Measurements from ENCODE around the gene MAGOHB.

MAGOHB gene

GRCh38 chr12:10562306-10562933 lies 51.0 kb downstream of the MAGOHB start:
- H2BK5ac ChIP-seq (ENCODE audit: low read depth, low read length, poor library complexity, severe bottlenecking), result no peak overlapping the region
- H2BK12ac ChIP-seq (ENCODE audit: low read length in 2 of 2), result no peak overlapping the region
- no peak overlapping the region for H2BK15ac ChIP-seq (ENCODE audit: low read depth, poor library complexity, severe bottlenecking)
- H3K23ac ChIP-seq (ENCODE audit: low read length in 2 of 2), result no peak overlapping the region
- H3K18ac ChIP-seq (ENCODE audit: low read depth in 1 of 2, low read length in 2 of 2), result no peak overlapping the region
- no peak overlapping the region for H2AK5ac ChIP-seq (ENCODE audit: low read length, severe bottlenecking)
- H3K4ac ChIP-seq (ENCODE audit: low read depth in 1 of 2, low read length in 2 of 2), result no peak overlapping the region
- peak overlapping the region; percentile 28 for H3K9ac ChIP-seq (ENCODE audit: low read length)
- no peak overlapping the region for H4K91ac ChIP-seq (ENCODE audit: low read length)
- no peaks in the 10 kb centered on the region for H3K79me1 ChIP-seq (replicated peaks; ENCODE audit: low read length, poor library complexity, severe bottlenecking)
- no peak overlapping the region for H2AFZ ChIP-seq (ENCODE audit: low read depth, low read length)
- WGBS, result 0% methylated on average over 1 of the region's 1 CpG
- H3K4me2 ChIP-seq (ENCODE audit: low read length, poor library complexity, severe bottlenecking), result no peak overlapping the region
- no peaks in the 10 kb centered on the region for H3K9me3 ChIP-seq (ENCODE audit: control insufficient read depth, low read length)
- no peak overlapping the region for H3K14ac ChIP-seq (ENCODE audit: low read length in 2 of 2)
- H4K8ac ChIP-seq (ENCODE audit: low read length), result no peak overlapping the region
- no peak overlapping the region for H3K4me3 ChIP-seq (ENCODE audit: insufficient read depth in 1 of 2, low read depth in 1 of 2, low read length in 2 of 2)
- no peak overlapping the region for H2BK120ac ChIP-seq (ENCODE audit: low read depth, low read length)
- no peak overlapping the region for H3K27ac ChIP-seq (ENCODE audit: low read length, poor library complexity, severe bottlenecking)
- no peaks in the 10 kb centered on the region for H3K36me3 ChIP-seq (ENCODE audit: control insufficient read depth in 1 of 2, insufficient read depth in 2 of 2, low read depth in 1 of 2, low read length in 2 of 2)
- peak; percentile 45 for DNase-seq
- H3K27me3 ChIP-seq (ENCODE audit: control insufficient read depth in 1 of 2, insufficient read depth in 1 of 2, low read length in 2 of 2), result no peaks in the 10 kb centered on the region
- H3K4me1 ChIP-seq (ENCODE audit: control insufficient read depth, insufficient read depth, low read depth, low read length), result no peaks in the 10 kb centered on the region

DNA sequence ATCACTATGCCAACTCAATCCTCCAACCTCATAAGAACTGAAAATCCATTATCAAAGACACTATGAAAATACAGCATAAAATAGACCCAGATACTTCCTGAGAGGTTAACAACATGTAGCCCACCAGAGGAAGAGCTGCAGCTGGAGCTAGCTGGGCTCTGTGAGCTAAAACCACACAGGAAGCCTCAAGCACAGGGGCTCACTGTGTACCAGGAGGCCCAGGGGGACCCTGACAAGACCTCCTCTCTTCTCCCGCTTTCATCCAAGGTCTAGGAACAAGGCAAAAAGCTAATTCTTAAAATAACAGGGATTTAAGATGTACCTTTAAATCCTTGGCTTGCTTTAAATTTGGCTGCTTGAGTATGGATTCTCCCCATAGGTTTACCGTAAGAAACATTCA lies 54.2 kb downstream of the MAGOHB start:
- Histone ChIP-seq H2BK12ac (ENCODE audit: low read length in 2 of 2) (no peak overlapping the region), H3K4me2 (ENCODE audit: low read length, poor library complexity, severe bottlenecking) (no peak overlapping the region), H2BK120ac (ENCODE audit: low read depth, low read length) (no peak overlapping the region), H3K9ac (ENCODE audit: low read length) (no peak overlapping the region), H2AFZ (ENCODE audit: low read depth, low read length) (no peak overlapping the region), H3K18ac (ENCODE audit: low read depth in 1 of 2, low read length in 2 of 2) (no peak overlapping the region), H3K23ac (ENCODE audit: low read length in 2 of 2) (no peak overlapping the region), H2BK15ac (ENCODE audit: low read depth, poor library complexity, severe bottlenecking) (no peak overlapping the region), H3K27me3 (ENCODE audit: control insufficient read depth in 1 of 2, insufficient read depth in 1 of 2, low read length in 2 of 2) (no peaks in the 10 kb centered on the region), H3K9me3 (ENCODE audit: control insufficient read depth, low read length) (peaks cover under 1% of the 10 kb centered on the region), H4K91ac (ENCODE audit: low read length) (no peak overlapping the region), H3K4me3 (ENCODE audit: insufficient read depth in 1 of 2, low read depth in 1 of 2, low read length in 2 of 2) (no peak overlapping the region), H3K14ac (ENCODE audit: low read length in 2 of 2) (no peak overlapping the region), H4K8ac (ENCODE audit: low read length) (no peak overlapping the region), H3K4me1 (ENCODE audit: control insufficient read depth, insufficient read depth, low read depth, low read length) (no peaks in the 10 kb centered on the region), H3K27ac (ENCODE audit: low read length, poor library complexity, severe bottlenecking) (no peak overlapping the region), H3K79me1 (replicated peaks; ENCODE audit: low read length, poor library complexity, severe bottlenecking) (no peaks in the 10 kb centered on the region), H2AK5ac (ENCODE audit: low read length, severe bottlenecking) (no peak overlapping the region), H2BK5ac (ENCODE audit: low read depth, low read length, poor library complexity, severe bottlenecking) (no peak overlapping the region), H3K4ac (ENCODE audit: low read depth in 1 of 2, low read length in 2 of 2) (no peak overlapping the region), H3K36me3 (ENCODE audit: control insufficient read depth in 1 of 2, insufficient read depth in 2 of 2, low read depth in 1 of 2, low read length in 2 of 2) (no peaks in the 10 kb centered on the region)
- WGBS, result 100% methylated on average over 1 of the region's 2 CpGs
- DNase-seq, result no peak

DNA sequence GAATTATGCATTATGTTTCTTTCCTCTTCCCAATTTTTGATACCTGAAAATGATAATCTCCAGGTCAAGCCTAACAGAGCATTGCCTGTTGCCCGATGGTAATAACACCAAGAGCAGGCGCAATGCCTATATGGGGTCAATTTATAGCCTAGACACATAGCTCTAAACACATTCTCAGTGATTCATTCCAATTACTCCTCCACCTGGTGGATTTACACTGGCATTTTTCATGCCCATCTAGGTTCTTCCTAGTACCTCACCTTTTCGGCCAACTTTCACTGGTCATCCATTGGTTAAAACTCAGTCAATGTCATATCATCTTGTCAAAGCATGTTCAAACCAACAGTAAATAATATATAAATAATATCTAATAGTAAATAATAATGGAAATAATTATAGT lies 54.6 kb downstream of the MAGOHB start:
- no peak overlapping the region for H2BK12ac ChIP-seq (ENCODE audit: low read length in 2 of 2)
- 98% methylated on average over 3 of the region's 3 CpGs for WGBS

DNA sequence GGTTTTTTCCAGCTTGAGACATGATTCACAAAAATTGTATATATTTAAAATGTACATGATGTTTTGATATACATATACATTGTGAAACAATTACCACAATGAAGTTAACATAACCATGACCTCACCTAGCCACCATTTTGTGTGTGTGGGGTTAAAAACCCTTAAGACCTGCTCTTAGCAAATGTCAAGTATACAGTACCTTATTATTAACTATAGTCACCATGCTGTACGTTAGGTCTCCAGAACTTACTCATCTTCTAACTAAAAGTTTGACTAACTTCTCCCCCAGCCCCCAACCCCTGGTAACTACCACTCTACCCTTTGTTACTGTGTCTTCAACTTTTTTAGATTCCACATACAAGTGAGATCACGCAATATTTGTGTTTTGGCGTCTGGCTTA lies 55.1 kb downstream of the MAGOHB start:
- H3K9ac ChIP-seq (ENCODE audit: low read length), result no peak overlapping the region
- WGBS, result 91% methylated on average over 1 of the region's 3 CpGs

More for the DNA sequence above, 54.6 kb downstream of the MAGOHB start:
- Histone ChIP-seq H3K27ac (ENCODE audit: low read length, poor library complexity, severe bottlenecking) (no peak overlapping the region), H4K91ac (ENCODE audit: low read length) (no peak overlapping the region), H2AFZ (ENCODE audit: low read depth, low read length) (no peak overlapping the region), H3K14ac (ENCODE audit: low read length in 2 of 2) (no peak overlapping the region), H3K4ac (ENCODE audit: low read depth in 1 of 2, low read length in 2 of 2) (no peak overlapping the region), H3K4me2 (ENCODE audit: low read length, poor library complexity, severe bottlenecking) (no peak overlapping the region), H4K8ac (ENCODE audit: low read length) (no peak overlapping the region), H3K36me3 (ENCODE audit: control insufficient read depth in 1 of 2, insufficient read depth in 2 of 2, low read depth in 1 of 2, low read length in 2 of 2) (no peaks in the 10 kb centered on the region), H3K23ac (ENCODE audit: low read length in 2 of 2) (no peak overlapping the region), H3K18ac (ENCODE audit: low read depth in 1 of 2, low read length in 2 of 2) (no peak overlapping the region), H3K4me3 (ENCODE audit: insufficient read depth in 1 of 2, low read depth in 1 of 2, low read length in 2 of 2) (no peak overlapping the region), H3K9me3 (ENCODE audit: control insufficient read depth, low read length) (peaks cover 3% of the 10 kb centered on the region), H3K4me1 (ENCODE audit: control insufficient read depth, insufficient read depth, low read depth, low read length) (no peaks in the 10 kb centered on the region), H2BK120ac (ENCODE audit: low read depth, low read length) (no peak overlapping the region), H2BK15ac (ENCODE audit: low read depth, poor library complexity, severe bottlenecking) (no peak overlapping the region), H3K79me1 (replicated peaks; ENCODE audit: low read length, poor library complexity, severe bottlenecking) (no peaks in the 10 kb centered on the region), H3K27me3 (ENCODE audit: control insufficient read depth in 1 of 2, insufficient read depth in 1 of 2, low read length in 2 of 2) (no peaks in the 10 kb centered on the region), H3K9ac (ENCODE audit: low read length) (no peak overlapping the region), H2BK5ac (ENCODE audit: low read depth, low read length, poor library complexity, severe bottlenecking) (no peak overlapping the region), H2AK5ac (ENCODE audit: low read length, severe bottlenecking) (no peak overlapping the region)
- DNase-seq, result no peak

More for the DNA sequence above, 55.1 kb downstream of the MAGOHB start:
- H3K4ac ChIP-seq (ENCODE audit: low read depth in 1 of 2, low read length in 2 of 2), result no peak overlapping the region
- no peaks in the 10 kb centered on the region for H3K36me3 ChIP-seq (ENCODE audit: control insufficient read depth in 1 of 2, insufficient read depth in 2 of 2, low read depth in 1 of 2, low read length in 2 of 2)
- no peak overlapping the region for H3K18ac ChIP-seq (ENCODE audit: low read depth in 1 of 2, low read length in 2 of 2)
- H2BK5ac ChIP-seq (ENCODE audit: low read depth, low read length, poor library complexity, severe bottlenecking), result no peak overlapping the region
- H4K8ac ChIP-seq (ENCODE audit: low read length), result no peak overlapping the region
- H3K4me3 ChIP-seq (ENCODE audit: insufficient read depth in 1 of 2, low read depth in 1 of 2, low read length in 2 of 2), result no peak overlapping the region
- no peak overlapping the region for H2BK15ac ChIP-seq (ENCODE audit: low read depth, poor library complexity, severe bottlenecking)
- no peak overlapping the region for H2BK120ac ChIP-seq (ENCODE audit: low read depth, low read length)
- no peaks in the 10 kb centered on the region for H3K79me1 ChIP-seq (replicated peaks; ENCODE audit: low read length, poor library complexity, severe bottlenecking)
- H4K91ac ChIP-seq (ENCODE audit: low read length), result no peak overlapping the region
- no peaks in the 10 kb centered on the region for H3K4me1 ChIP-seq (ENCODE audit: control insufficient read depth, insufficient read depth, low read depth, low read length)
- DNase-seq, result no peak
- no peak overlapping the region for H2AFZ ChIP-seq (ENCODE audit: low read depth, low read length)
- no peak overlapping the region for H2BK12ac ChIP-seq (ENCODE audit: low read length in 2 of 2)
- H3K27me3 ChIP-seq (ENCODE audit: control insufficient read depth in 1 of 2, insufficient read depth in 1 of 2, low read length in 2 of 2), result no peaks in the 10 kb centered on the region
- no peak overlapping the region for H3K14ac ChIP-seq (ENCODE audit: low read length in 2 of 2)
- peaks cover 3% of the 10 kb centered on the region for H3K9me3 ChIP-seq (ENCODE audit: control insufficient read depth, low read length)
- H3K23ac ChIP-seq (ENCODE audit: low read length in 2 of 2), result no peak overlapping the region
- H3K4me2 ChIP-seq (ENCODE audit: low read length, poor library complexity, severe bottlenecking), result no peak overlapping the region
- H2AK5ac ChIP-seq (ENCODE audit: low read length, severe bottlenecking), result no peak overlapping the region
- no peak overlapping the region for H3K27ac ChIP-seq (ENCODE audit: low read length, poor library complexity, severe bottlenecking)

Measured in mesenchymal stem cell (in vitro differentiated cells and primary cell).